Stomach smooth muscle (tissue), 2 donors: ENCODE measurements around the gene ATPAF1.

ENCODE experiments used
- H3K27ac ChIP-seq: one replicate; pipeline ENCODE4 v1.7.0; 2013; ENCODE audit warnings: mild to moderate bottlenecking, low read length, inconsistent platforms
- H3K27me3 ChIP-seq, 2 donors: one replicate each; pipeline ENCODE4 v1.7.0; 2013; ENCODE audit warnings: low read length in 2 of 2; ENCODE audit not compliant: insufficient read depth in 2 of 2, control insufficient read depth in 1 of 2
- H3K36me3 ChIP-seq, 2 donors: one replicate each; pipeline ENCODE4 v1.7.0; 2013; ENCODE audit warnings: low read length in 2 of 2; ENCODE audit not compliant: control insufficient read depth in 2 of 2, insufficient read depth in 2 of 2
- H3K4me1 ChIP-seq: one replicate; pipeline ENCODE4 v1.7.0; 2013; ENCODE audit warnings: low read length; ENCODE audit not compliant: control insufficient read depth, insufficient read depth
- H3K4me3 ChIP-seq, 2 donors: one replicate each; pipeline ENCODE4 v1.7.0; 2013; ENCODE audit warnings: low read length in 2 of 2
- H3K9ac ChIP-seq, 2 donors: one replicate each; pipeline ENCODE4 v1.7.0; 2013; ENCODE audit warnings: low read length in 2 of 2, mild to moderate bottlenecking in 1 of 2
- H3K9me3 ChIP-seq, 2 donors: one replicate each; pipeline ENCODE4 v1.7.0; 2013; ENCODE audit warnings: low read length in 2 of 2; ENCODE audit not compliant: control insufficient read depth in 2 of 2
- donor health status: healthy.
- donor health status: Pancreatic carcinoma.

Gene ATPAF1

GRCh38 chr1:46692811-46693770 is 24.9 kb upstream of the ATPAF1 start:
- Histone ChIP-seq H3K27ac (no peak overlapping the region), H3K27me3 (no peaks in the 10 kb centered on the region), H3K9ac (no peak overlapping the region), H3K4me3 (no peak overlapping the region), H3K36me3 (peaks cover 24 to 35% of the 10 kb centered on the region in 2 donors), H3K9me3 (no peaks in the 10 kb centered on the region), H3K4me1 (peaks cover 5% of the 10 kb centered on the region)

GRCh38 chr1:46691997-46692790 is 24.0 kb upstream of the ATPAF1 start:
- H3K9ac ChIP-seq = no peak overlapping the region
- no peak overlapping the region for H3K27ac ChIP-seq
- H3K27me3 ChIP-seq = no peaks in the 10 kb centered on the region
- no peaks in the 10 kb centered on the region for H3K9me3 ChIP-seq
- H3K4me3 ChIP-seq = no peak overlapping the region
- peaks cover 13% of the 10 kb centered on the region for H3K4me1 ChIP-seq
- H3K36me3 ChIP-seq = peaks cover 26 to 35% of the 10 kb centered on the region in 2 donors

- H3K9ac ChIP-seq = no peak overlapping the region
- H3K9me3 ChIP-seq = no peaks in the 10 kb centered on the region
- peaks cover 14% of the 10 kb centered on the region for H3K4me1 ChIP-seq
- no peak overlapping the region for H3K27ac ChIP-seq
- H3K27me3 ChIP-seq = no peaks in the 10 kb centered on the region
- H3K4me3 ChIP-seq = no peak overlapping the region
- peaks cover 19 to 33% of the 10 kb centered on the region in 2 donors for H3K36me3 ChIP-seq
These were observed 22.8 kb upstream of the ATPAF1 start for GRCh38 chr1:46690931-46691421.

DNA sequence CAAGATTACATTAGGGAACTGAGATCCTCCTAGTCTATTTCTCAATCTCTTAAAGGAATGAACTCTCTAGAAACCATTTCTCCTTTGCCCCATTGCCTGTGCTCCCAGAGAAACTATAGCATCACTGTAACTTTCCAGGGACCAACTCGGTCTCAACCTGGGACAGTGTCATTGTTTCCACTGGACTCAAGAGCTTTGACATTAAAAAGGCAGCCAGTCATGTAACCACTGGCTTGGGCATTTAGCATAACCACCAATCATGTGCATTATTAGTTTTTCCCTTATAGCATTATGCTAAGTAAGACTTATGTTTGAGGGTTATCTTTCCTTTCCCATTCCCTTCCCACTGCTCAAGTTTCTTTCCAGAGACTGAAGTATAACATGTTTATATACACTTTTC is 21.7 kb upstream of the ATPAF1 start:
- H3K4me1 ChIP-seq = peaks cover 14% of the 10 kb centered on the region
- peak overlapping the region; percentile 26 for H3K27ac ChIP-seq
- peak overlapping the region in 1 of 2 donors; percentile 5 for H3K4me3 ChIP-seq
- no peak overlapping the region for H3K9ac ChIP-seq
- H3K36me3 ChIP-seq = peaks cover 12 to 26% of the 10 kb centered on the region in 2 donors
- no peaks in the 10 kb centered on the region for H3K9me3 ChIP-seq
- no peaks in the 10 kb centered on the region for H3K27me3 ChIP-seq

- Histone ChIP-seq H3K4me1 (peaks cover 14% of the 10 kb centered on the region), H3K27ac (peak overlapping the region; percentile 26), H3K9me3 (no peaks in the 10 kb centered on the region), H3K36me3 (peaks cover 17 to 32% of the 10 kb centered on the region in 2 donors), H3K27me3 (no peaks in the 10 kb centered on the region), H3K9ac (no peak overlapping the region), H3K4me3 (peak overlapping the region in 1 of 2 donors; percentile 5)
These were observed 21.2 kb upstream of the ATPAF1 start for GRCh38 chr1:46689356-46689755.

DNA sequence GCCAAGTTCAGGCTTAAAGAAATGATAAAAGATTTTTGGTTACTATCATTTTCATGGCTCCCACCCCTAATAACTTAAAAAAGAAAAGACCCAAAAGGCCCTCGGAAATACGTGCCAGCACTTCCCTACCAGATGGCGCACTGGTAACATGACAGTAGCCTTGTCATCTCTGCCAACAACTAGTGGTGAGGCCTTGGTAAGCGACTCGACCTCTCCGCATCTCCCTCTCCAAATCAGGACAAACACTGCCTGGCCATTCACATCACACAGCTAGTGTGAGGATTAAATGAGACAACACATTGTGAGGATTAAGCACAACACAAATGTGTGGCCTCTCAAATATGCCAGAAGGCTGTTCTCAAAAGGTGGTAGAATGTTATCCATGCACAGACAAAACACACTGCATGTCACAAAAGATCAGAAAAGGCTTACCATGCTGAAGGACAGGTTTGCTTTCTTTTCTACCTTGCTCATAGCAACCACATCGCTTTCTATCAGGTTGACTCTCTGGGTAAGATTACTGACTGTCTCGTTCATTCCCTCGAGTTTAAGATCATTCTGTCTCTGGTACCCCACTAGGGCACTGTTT is 19.9 kb upstream of the ATPAF1 start:
- Histone ChIP-seq H3K4me3 (no peak overlapping the region), H3K36me3 (peaks cover 30 to 45% of the 10 kb centered on the region in 2 donors), H3K9me3 (no peaks in the 10 kb centered on the region), H3K4me1 (peaks cover 14% of the 10 kb centered on the region), H3K27ac (no peak overlapping the region), H3K27me3 (no peaks in the 10 kb centered on the region), H3K9ac (no peak overlapping the region)

DNA sequence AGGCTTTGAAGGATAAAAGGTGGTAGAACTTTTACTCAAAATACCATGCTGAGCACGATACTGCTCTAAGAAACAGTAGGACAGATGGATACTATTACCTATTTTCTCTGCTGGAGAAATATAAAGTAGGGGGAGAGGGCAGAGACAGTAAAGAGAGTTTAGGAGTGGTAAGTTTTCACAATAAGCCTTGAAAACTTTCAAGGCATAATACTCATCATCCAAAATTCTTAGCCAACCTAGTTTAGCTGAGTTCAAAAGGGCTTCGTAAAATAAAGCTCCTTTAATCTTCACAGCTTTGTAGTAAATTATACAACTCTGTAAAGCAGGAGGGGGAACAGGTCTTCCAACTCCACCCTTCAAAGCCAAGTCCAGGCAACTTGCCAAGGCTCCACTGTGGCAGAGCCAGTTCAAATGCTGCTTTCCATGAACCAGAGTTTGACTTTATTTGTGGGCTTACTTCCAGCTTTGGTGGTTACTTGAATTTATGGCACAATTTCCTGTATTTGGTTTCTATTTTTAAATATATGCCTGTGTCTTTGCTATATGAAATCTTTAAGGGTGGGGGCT is 19.0 kb upstream of the ATPAF1 start:
- Histone ChIP-seq H3K9me3 (no peaks in the 10 kb centered on the region), H3K36me3 (peaks cover 38 to 45% of the 10 kb centered on the region in 2 donors), H3K4me1 (peaks cover 13% of the 10 kb centered on the region), H3K9ac (peak overlapping the region in 1 of 2 donors; percentile 7), H3K27ac (no peak overlapping the region), H3K27me3 (no peaks in the 10 kb centered on the region), H3K4me3 (no peak overlapping the region)

DNA sequence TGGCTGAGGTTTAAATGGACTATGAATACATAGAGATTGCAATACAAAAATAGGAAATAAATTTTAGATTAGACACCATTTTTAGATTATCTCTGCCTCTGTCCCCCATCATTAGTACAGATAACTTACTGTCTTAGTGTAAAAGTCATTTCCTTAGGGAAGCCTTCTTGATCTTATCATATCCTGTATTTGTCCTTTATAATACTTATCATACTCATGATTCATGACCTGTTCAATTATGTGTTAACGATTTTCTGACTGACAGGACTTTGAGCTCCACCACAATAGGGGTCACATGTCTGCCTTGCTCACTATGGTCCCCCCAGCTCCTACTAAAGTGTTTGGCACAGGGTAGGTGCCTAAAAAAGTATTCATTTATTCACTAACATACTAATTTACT is 18.1 kb upstream of the ATPAF1 start:
- peaks cover 10% of the 10 kb centered on the region for H3K4me1 ChIP-seq

GRCh38 chr1:46684670-46685069 is 16.5 kb upstream of the ATPAF1 start:
- no peak overlapping the region for H3K27ac ChIP-seq
- no peak overlapping the region for H3K9ac ChIP-seq
- peaks cover 46% of the 10 kb centered on the region in 2 donors for H3K36me3 ChIP-seq
- H3K4me3 ChIP-seq = no peak overlapping the region
- no peaks in the 10 kb centered on the region for H3K27me3 ChIP-seq
- H3K4me1 ChIP-seq = peaks cover 10% of the 10 kb centered on the region
- no peaks in the 10 kb centered on the region for H3K9me3 ChIP-seq

More for the DNA sequence above, 18.1 kb upstream of the ATPAF1 start:
- Histone ChIP-seq H3K27ac (no peak overlapping the region), H3K27me3 (no peaks in the 10 kb centered on the region), H3K4me3 (no peak overlapping the region), H3K36me3 (peaks cover 38 to 42% of the 10 kb centered on the region in 2 donors), H3K9me3 (no peaks in the 10 kb centered on the region), H3K9ac (no peak overlapping the region)

- Histone ChIP-seq H3K4me1 (no peaks in the 10 kb centered on the region), H3K36me3 (peaks cover 46 to 52% of the 10 kb centered on the region in 2 donors), H3K27me3 (no peaks in the 10 kb centered on the region), H3K27ac (no peak overlapping the region), H3K9me3 (no peaks in the 10 kb centered on the region), H3K4me3 (no peak overlapping the region), H3K9ac (no peak overlapping the region)
These were observed 13.9 kb upstream of the ATPAF1 start for GRCh38 chr1:46682064-46682463.
